Neural progenitor cell (in vitro differentiated cells): ENCODE measurements around the gene SAMD4B. TPM values are rescaled to one million over a fixed set of nuclear protein-coding genes. Genes with fewer than 3 reads are reported as not detected.

Source experiments
- DNase-seq: peaks from one replicate; pipeline ENCODE4 v3.0.0-alpha.2; 2016; ENCODE audit warnings: low spot score
- H2AFZ ChIP-seq: fragments of 200-600 bp; sonication (generic); replicated peaks from 2 replicates; pipeline ENCODE4 v1.6.1; 2016; ENCODE audit warnings: antibody characterized with exemption
- H3F3A ChIP-seq: fragments of 200-600 bp; sonication (generic); 2 replicates; pipeline ENCODE4 v1.6.1; 2016; ENCODE audit warnings: antibody characterized with exemption, low read depth
- H3K27ac ChIP-seq: fragments of 200-600 bp; sonication (generic); 2 replicates; pipeline ENCODE4 v1.5.1; 2016; ENCODE audit warnings: mild to moderate bottlenecking
- H3K27me3 ChIP-seq: fragments of 200-600 bp; sonication (generic); 2 replicates; pipeline ENCODE4 v1.6.1; 2016; ENCODE audit warnings: mild to moderate bottlenecking, moderate library complexity
- H3K36me3 ChIP-seq: fragments of 200-600 bp; sonication (generic); 2 replicates; pipeline ENCODE4 v1.5.1; 2016
- H3K4me1 ChIP-seq: fragments of 200-600 bp; sonication (generic); 2 replicates; pipeline ENCODE4 v1.6.1; 2016; ENCODE audit warnings: mixed run types
- H3K4me2 ChIP-seq: fragments of 200-600 bp; sonication (generic); 2 replicates; pipeline ENCODE4 v1.6.1; 2016
- H3K4me3 ChIP-seq: fragments of 200-600 bp; sonication (generic); 2 replicates; pipeline ENCODE4 v1.5.1; 2016
- H3K79me2 ChIP-seq: fragments of 200-600 bp; sonication (generic); 2 replicates; pipeline ENCODE4 v1.6.1; 2016; ENCODE audit warnings: low read depth
- H3K9ac ChIP-seq: fragments of 200-600 bp; sonication (generic); 2 replicates; pipeline ENCODE4 v1.6.1; 2016
- H3K9me3 ChIP-seq: fragments of 200-600 bp; sonication (generic); 2 replicates; pipeline ENCODE4 v1.5.1; 2016; ENCODE audit warnings: low read depth
- H4K20me1 ChIP-seq: fragments of 200-600 bp; sonication (generic); 2 replicates; pipeline ENCODE4 v1.6.1; 2016; ENCODE audit warnings: low read depth
- H3K27ac Mint-ChIP-seq: 3 replicates; pipeline ENCODE4 v1.8.0; 2021; ENCODE audit warnings: mixed read lengths
- H3K27me3 Mint-ChIP-seq: 2 replicates; pipeline ENCODE4 v1.8.0; 2022; ENCODE audit warnings: low read depth, mild to moderate bottlenecking, inconsistent platforms, moderate library complexity, mixed read lengths; ENCODE audit not compliant: insufficient read depth
- H3K36me3 Mint-ChIP-seq: 3 replicates; pipeline ENCODE4 v1.8.0; 2021; ENCODE audit warnings: mixed read lengths
- H3K4me1 Mint-ChIP-seq: 3 replicates; pipeline ENCODE4 v1.8.0; 2021; ENCODE audit warnings: mixed read lengths
- H3K4me3 Mint-ChIP-seq: 3 replicates; pipeline ENCODE4 v1.8.0; 2021; ENCODE audit warnings: mild to moderate bottlenecking, moderate library complexity, mixed read lengths
- H3K9me3 Mint-ChIP-seq: 3 replicates; pipeline ENCODE4 v1.8.0; 2020; ENCODE audit warnings: mixed read lengths
- EZH2 ChIP-seq: fragments of 200-600 bp; sonication (generic); IDR thresholded peaks from 2 replicates; pipeline ENCODE4 v1.6.1; 2017; ENCODE audit warnings: antibody characterized with exemption, mild to moderate bottlenecking, moderate library complexity
- EZH2phosphoT487 ChIP-seq: fragments of 200-600 bp; sonication (generic); IDR thresholded peaks from 2 replicates; pipeline ENCODE4 v1.6.1; 2017; ENCODE audit warnings: antibody characterized with exemption
- total RNA-seq: library from RNA; depleted of rRNA; stranded (reverse); fragments of >200 nt; gene quantifications from 2 replicates; pipeline ENCODE4 v1.2.3, GENCODE V29; 2015; ENCODE audit warnings: low replicate concordance
- TF ChIP-seq, protein P1 (sequence below): fragments of 200-600 bp; sonication (generic); IDR thresholded peaks from 2 replicates; pipeline ENCODE4 v1.5.1; 2017; ENCODE audit warnings: antibody characterized with exemption, mild to moderate bottlenecking

The SAMD4B gene
- total RNA-seq, 1 donor from 2014 or later, result 32.8 TPM

GRCh38 chr19:39350156-39350555 lies 7.9 kb downstream of the SAMD4B start:
- Mint-ChIP-seq H3K27ac (no peak overlapping the region), H3K4me1 (peaks cover 7% of the 10 kb centered on the region), H3K27me3 (no peaks in the 10 kb centered on the region), H3K4me3 (no peak overlapping the region), H3K36me3 (peaks cover 21% of the 10 kb centered on the region), H3K9me3 (no peaks in the 10 kb centered on the region)
- H3K9me3 ChIP-seq, result no peaks in the 10 kb centered on the region
- no peak overlapping the region for H2AFZ ChIP-seq
- H3K79me2 ChIP-seq, result peaks cover 66% of the 10 kb centered on the region
- H3K9ac ChIP-seq, result no peak overlapping the region
- H3K4me3 ChIP-seq, result no peak overlapping the region
- no peak overlapping the region for H3K27ac ChIP-seq
- TF ChIP-seq EZH2phosphoT487 (no peak), EZH2 (no peak)
- TF ChIP-seq, protein P1, sequence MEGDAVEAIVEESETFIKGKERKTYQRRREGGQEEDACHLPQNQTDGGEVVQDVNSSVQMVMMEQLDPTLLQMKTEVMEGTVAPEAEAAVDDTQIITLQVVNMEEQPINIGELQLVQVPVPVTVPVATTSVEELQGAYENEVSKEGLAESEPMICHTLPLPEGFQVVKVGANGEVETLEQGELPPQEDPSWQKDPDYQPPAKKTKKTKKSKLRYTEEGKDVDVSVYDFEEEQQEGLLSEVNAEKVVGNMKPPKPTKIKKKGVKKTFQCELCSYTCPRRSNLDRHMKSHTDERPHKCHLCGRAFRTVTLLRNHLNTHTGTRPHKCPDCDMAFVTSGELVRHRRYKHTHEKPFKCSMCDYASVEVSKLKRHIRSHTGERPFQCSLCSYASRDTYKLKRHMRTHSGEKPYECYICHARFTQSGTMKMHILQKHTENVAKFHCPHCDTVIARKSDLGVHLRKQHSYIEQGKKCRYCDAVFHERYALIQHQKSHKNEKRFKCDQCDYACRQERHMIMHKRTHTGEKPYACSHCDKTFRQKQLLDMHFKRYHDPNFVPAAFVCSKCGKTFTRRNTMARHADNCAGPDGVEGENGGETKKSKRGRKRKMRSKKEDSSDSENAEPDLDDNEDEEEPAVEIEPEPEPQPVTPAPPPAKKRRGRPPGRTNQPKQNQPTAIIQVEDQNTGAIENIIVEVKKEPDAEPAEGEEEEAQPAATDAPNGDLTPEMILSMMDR, result no peak
- H3K36me3 ChIP-seq, result no peaks in the 10 kb centered on the region
- no peaks in the 10 kb centered on the region for H3K4me1 ChIP-seq
- no peaks in the 10 kb centered on the region for H3K27me3 ChIP-seq
- peaks cover 2% of the 10 kb centered on the region for H3F3A ChIP-seq
- H3K4me2 ChIP-seq, result no peak overlapping the region
- no peak for DNase-seq
- H4K20me1 ChIP-seq, result peaks cover 90% of the 10 kb centered on the region

GRCh38 chr19:39351537-39352064 lies 9.4 kb downstream of the SAMD4B start:
- TF ChIP-seq EZH2phosphoT487 (no peak), EZH2 (no peak)
- TF ChIP-seq, protein P1, result no peak
- Histone ChIP-seq H3F3A (peaks cover 2% of the 10 kb centered on the region), H3K79me2 (peaks cover 52% of the 10 kb centered on the region), H3K4me1 (no peaks in the 10 kb centered on the region), H3K4me2 (no peak overlapping the region), H3K9ac (no peak overlapping the region), H3K36me3 (no peaks in the 10 kb centered on the region), H2AFZ (no peak overlapping the region), H3K9me3 (no peaks in the 10 kb centered on the region), H4K20me1 (peaks cover 90% of the 10 kb centered on the region), H3K4me3 (no peak overlapping the region), H3K27me3 (no peaks in the 10 kb centered on the region), H3K27ac (no peak overlapping the region)
- H3K27me3 Mint-ChIP-seq, result no peaks in the 10 kb centered on the region
- DNase-seq, result no peak
- H3K4me3 Mint-ChIP-seq, result no peak overlapping the region
- peaks cover 32% of the 10 kb centered on the region for H3K36me3 Mint-ChIP-seq
- H3K27ac Mint-ChIP-seq, result no peak overlapping the region
- H3K4me1 Mint-ChIP-seq, result no peaks in the 10 kb centered on the region
- H3K9me3 Mint-ChIP-seq, result no peaks in the 10 kb centered on the region

DNA sequence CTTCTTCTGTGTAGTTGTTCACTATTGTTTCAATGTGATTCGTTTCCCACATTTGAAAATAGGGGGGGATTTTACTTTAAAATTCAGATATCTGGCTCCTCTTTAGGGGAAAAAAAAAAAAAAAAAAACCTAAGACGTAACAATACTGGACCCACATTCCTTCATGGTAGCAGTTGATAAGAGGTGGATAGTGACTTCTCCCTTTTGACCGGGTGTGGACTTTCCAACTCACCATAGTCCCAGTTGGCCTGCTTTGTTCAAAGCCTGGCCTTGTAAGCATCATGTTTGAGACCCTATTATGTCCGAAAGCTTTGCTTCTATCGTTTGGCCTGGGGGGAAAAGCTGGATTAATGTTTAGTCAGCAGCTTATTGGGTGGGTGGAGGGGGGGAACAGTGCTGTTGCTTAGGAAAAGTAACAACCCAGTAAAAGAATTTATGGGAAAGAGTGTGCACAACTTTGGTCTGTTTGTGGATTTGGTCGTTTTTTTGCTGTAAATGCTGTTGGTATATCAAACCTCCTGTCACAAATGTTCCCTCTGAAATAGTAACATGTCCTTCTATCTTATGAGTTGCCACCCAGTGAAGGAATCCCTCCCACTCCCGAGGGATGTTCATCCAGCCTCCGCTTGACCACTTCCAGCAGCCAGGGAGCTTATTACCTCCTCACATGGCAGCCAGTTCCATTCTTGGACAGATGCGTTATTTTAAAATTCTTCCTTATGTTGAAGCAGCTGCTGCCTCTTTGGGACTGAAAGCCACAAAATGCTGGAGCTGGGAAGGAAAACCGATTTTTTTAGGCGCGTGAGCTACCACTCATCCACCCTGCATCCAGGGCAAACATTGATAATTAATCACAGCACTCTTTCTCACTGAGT lies 10.4 kb downstream of the SAMD4B start:
- DNase-seq, result no peak
- H3K4me3 Mint-ChIP-seq, result no peak overlapping the region
- no peak overlapping the region for H3K27ac Mint-ChIP-seq
- Histone ChIP-seq H3K27ac (no peak overlapping the region), H3K4me2 (no peak overlapping the region), H3K4me1 (no peaks in the 10 kb centered on the region), H3K4me3 (no peak overlapping the region), H3F3A (peaks cover 2% of the 10 kb centered on the region), H2AFZ (no peak overlapping the region), H3K9ac (no peak overlapping the region), H3K27me3 (no peaks in the 10 kb centered on the region), H4K20me1 (peaks cover 87% of the 10 kb centered on the region), H3K79me2 (peaks cover 41% of the 10 kb centered on the region), H3K36me3 (no peaks in the 10 kb centered on the region), H3K9me3 (no peaks in the 10 kb centered on the region)
- H3K36me3 Mint-ChIP-seq, result peaks cover 40% of the 10 kb centered on the region
- no peak for TF ChIP-seq EZH2phosphoT487
- TF ChIP-seq EZH2, result no peak
- H3K9me3 Mint-ChIP-seq, result no peaks in the 10 kb centered on the region
- no peaks in the 10 kb centered on the region for H3K27me3 Mint-ChIP-seq
- no peaks in the 10 kb centered on the region for H3K4me1 Mint-ChIP-seq

GRCh38 chr19:39355253-39355652 lies 13.0 kb downstream of the SAMD4B start:
- Mint-ChIP-seq H3K4me3 (no peak overlapping the region), H3K27me3 (no peaks in the 10 kb centered on the region), H3K4me1 (no peaks in the 10 kb centered on the region), H3K27ac (no peak overlapping the region), H3K9me3 (no peaks in the 10 kb centered on the region), H3K36me3 (peaks cover 32% of the 10 kb centered on the region)
- no peaks in the 10 kb centered on the region for H3K27me3 ChIP-seq
- H3K36me3 ChIP-seq, result peaks cover 4% of the 10 kb centered on the region
- no peak for DNase-seq
- no peaks in the 10 kb centered on the region for H3K9me3 ChIP-seq
- no peak for TF ChIP-seq EZH2
- TF ChIP-seq EZH2phosphoT487, result no peak
- TF ChIP-seq, protein P1, result no peak
- H2AFZ ChIP-seq, result no peak overlapping the region
- H3K4me2 ChIP-seq, result no peak overlapping the region
- peaks cover 75% of the 10 kb centered on the region for H4K20me1 ChIP-seq
- H3K4me3 ChIP-seq, result no peak overlapping the region
- peaks cover 18% of the 10 kb centered on the region for H3K79me2 ChIP-seq
- no peak overlapping the region for H3K27ac ChIP-seq
- H3K9ac ChIP-seq, result no peak overlapping the region
- H3F3A ChIP-seq, result peaks cover 2% of the 10 kb centered on the region
- no peaks in the 10 kb centered on the region for H3K4me1 ChIP-seq
